SK-N-DZ (cell line): ENCODE measurements around the gene CYBC1.

Source experiments
- DNase-seq: peaks from one replicate; pipeline ENCODE4 v3.0.0-alpha.2; 2015; ENCODE audit warnings: low spot score

Gene CYBC1

DNA sequence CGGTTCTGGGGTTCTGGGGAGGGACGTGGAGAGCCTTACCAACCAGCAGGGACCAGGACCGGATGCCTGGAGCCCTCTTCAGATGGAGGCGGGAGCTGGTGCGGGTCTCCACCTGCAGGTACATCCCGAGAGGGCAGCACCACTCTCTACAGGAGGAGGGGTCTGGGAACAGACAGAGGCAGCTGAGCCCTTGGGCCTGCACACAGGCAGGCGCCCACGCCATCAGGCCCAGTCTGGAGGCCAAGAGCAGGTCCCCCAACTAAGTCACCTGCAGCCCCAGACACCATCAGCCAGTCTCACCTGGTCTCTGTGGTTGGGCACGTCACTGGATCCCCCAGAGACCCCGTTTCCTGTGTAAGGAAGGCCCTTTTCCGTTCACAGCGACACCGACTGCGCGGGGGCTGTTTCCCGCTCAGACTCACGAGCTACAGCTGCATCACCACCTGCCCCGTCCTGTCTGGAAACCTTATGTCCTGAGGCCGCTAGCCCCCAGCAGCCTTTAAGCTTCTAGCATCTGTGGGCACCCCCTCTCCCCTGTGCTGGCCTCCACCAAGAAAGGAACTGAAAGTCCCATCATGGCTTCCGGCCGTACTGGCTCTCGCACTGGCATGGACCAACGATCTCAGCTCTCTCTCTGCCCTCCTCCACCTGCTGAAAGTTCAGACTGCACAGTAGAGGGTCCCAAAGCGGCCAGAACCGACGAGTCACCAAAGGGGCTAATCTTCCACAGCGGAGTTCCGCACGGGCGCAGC lies 1.2 kb downstream of the CYBC1 start:
- peak; percentile 54 for DNase-seq

DNA sequence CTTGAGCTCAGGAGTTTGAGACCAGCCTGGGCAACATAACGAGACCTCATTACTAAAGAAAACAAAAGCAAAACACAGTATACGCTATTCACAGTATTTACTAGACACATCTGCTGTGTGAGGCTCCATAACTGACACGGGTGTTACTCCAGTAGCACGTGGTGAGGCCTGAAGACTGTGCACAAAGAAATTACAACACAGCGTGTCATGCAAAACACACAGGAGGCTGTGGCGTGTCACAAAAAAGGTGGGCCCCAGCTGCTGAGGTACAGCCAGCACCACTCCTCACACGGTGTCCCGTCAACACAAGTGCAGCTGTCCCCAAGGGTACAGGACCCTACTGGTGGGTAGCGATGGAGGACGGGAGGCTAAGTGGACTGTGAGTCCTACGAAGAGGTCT lies 2.7 kb downstream of the CYBC1 start:
- no peak for DNase-seq

DNA sequence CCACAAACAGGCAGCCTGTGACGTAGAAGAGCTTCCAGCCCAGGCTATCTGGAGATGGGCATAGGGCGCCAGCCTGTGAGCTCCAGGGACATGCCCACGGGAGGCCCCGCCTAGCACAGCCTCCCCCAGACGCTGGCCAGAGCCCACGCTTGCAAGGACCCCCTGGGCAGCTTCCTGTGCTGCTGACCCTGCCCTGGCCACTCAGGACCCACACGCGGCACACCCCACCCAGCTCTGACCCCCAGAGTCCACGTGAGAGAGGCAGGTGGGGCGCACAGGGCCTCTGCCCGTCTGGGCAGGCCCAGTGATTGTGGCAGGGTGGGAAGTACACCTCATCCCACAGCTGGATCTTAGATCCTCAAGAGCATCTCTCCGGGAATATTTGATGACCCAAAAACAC lies 3.9 kb downstream of the CYBC1 start:
- no peak for DNase-seq

DNA sequence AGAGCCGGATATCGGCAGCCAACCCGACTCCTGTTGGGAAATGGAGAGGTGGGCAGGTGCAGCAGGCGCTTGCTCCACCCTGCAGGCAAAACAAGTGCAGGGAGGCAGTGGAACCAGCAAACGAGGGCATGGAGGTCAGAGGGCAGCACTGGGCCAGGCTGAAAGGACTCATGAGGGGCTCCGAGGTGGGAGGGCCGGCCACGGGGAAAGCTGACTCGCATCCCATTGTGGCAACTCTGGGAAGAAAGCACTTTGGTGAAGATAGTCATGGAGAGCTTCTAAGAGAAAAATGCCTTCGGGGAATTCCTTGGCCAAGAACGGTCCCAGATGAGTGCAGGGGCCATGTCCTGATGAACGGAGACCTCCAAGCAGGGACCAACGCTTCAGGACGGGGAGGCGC lies 4.4 kb downstream of the CYBC1 start:
- DNase-seq = no peak

DNA sequence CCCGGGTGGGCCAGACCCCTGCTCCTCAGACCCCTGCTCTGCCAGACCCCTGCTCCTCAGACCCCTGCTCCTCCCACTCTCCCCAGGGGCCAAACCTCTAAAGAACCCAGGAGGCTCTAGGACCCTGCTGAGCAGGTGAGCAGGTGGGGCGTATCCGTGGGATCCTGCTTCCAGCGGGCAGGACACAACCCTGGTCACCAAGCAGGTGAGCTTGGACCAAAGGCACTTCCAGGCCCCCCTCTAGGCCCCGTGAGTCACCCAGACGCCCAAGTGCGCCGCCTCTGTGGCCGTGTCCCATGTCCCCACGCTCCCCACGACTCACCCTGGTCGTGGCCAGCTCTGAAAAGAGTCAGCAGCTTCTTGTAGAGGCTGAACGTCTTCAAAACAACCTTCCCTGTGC lies 5.0 kb downstream of the CYBC1 start:
- no peak for DNase-seq

DNA sequence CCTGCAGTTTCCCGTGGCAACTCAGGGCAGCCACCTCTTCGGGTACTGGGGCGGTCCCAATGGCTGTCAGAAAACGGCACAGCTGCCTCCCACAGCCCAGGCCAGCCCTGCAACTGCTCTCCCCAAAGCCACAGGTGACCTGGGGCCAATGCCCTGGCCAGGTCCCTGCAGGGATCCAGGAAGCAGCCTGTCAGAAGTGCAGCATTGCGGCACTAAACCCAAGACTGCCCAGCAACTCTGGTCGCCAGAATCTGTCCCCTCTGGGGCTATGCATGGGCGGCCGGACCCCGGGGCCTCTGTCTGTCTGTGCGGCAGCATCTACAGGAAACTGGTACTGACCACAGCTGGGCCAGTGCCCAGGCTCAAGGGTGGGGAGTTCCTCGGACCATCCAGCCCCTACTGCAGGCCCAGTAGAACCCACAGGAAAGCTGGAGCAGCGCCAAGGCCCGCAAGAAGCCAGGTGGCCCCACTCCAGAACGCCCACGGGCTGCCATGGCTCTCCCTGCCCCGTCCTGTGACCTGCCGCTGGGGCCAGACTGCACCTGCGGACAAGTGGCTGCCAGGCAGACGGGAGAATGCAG lies 5.5 kb downstream of the CYBC1 start:
- no peak for DNase-seq

DNA sequence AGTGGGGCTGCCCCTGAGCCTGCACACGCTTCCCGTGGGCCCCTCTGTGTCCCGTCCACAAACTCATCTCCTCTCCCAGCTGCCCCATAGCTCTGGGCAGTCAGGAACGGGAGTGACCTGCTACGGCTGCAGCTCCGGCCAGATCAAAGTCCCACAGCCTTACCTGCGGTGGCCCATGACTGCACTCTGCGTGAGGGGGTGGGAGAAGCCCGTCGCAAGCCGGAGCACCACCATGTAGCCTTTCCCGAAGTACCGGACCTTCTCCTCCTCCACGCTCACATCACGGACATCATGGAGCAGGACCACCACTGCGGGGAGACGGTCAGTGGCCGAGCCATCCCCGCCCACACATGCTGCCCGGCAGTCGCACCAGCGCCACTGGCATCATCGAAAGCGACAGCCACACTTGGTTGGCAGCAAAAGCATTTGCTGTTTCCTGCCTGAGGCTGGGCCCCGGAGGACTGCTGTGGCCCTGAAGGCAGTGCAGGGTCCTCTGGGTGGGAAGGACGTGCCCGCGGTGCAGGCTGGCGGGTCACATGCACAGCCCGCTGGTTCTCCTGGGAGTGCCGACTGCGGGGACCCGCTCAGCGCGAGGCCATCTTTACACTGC lies 6.2 kb downstream of the CYBC1 start:
- DNase-seq = no peak

DNA sequence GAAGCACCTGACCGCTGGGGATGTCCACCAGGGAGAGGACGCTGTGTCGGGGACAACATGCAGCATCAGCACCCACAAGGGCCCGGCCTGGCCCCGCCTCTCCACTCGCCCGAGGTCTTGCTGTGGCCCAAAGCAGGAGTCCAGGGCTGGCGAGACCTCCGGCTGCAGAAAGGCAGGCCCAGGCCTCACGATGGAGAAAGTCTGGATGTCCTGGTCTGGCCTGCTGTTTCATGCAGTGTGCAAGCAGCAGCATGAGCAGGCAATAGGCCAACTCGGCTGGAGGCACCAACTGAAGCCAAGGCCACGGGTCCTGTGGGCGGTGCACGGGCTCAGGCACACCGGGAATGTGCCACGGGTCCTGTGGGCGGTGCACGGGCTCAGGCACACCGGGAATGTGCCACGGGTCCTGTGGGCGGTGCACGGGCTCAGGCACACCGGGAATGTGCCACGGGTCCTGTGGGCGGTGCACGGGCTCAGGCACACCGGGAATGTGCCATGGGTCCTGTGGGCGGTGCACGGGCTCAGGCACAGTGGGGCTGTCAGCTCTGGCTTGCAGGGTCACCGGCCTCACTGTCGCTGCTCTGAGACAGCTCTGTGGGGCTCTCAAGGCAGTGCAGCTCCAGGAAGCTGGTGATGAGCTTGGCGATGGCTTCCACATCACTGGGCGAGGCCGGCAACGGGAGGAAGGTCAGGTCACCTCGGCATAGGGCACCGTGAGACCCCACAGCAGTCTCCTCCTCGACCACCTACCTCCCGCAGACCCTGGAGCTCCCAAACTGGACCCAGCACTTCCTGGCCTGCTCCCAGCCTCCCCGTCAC lies 6.9 kb downstream of the CYBC1 start:
- no peak for DNase-seq

DNA sequence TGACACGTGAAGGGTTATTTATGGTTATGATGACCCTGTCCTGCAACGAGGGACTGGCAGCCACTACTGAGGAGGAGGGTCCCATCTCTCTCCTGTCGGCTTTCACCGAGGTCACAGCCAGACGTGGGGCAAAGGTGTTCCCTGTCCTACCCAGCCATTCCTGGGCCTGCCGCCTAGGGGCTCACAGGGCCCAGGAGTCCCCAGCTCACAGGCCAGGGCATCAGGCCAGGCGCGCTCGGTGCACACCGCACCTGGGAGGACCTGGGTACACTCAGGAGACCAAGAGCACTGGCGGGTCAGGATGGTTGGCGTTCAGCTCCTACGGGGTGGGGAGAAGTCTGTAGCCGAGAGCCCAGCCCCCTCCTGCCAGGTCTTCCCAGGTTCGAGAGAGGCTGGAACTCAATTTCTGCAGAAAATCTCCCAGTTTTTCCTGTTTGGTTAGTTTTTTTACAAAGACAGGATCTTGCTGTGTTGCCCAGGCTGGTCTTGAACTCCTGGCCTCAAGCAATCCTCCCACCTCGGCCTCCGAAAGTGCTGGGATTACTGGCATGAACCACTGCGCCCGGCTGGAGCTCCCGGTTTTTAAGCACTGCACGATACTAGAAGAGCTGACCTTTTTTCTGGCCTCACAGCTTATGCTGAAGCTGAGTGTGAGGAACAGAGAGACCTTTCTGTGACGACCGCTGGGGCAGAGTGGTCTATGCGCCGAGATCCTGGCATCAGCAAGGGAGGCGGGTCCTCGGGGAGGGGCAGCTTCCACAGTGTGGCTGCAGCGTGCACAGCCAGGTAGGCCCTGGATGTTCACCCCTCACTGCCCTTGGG lies 7.7 kb downstream of the CYBC1 start:
- no peak for DNase-seq

DNA sequence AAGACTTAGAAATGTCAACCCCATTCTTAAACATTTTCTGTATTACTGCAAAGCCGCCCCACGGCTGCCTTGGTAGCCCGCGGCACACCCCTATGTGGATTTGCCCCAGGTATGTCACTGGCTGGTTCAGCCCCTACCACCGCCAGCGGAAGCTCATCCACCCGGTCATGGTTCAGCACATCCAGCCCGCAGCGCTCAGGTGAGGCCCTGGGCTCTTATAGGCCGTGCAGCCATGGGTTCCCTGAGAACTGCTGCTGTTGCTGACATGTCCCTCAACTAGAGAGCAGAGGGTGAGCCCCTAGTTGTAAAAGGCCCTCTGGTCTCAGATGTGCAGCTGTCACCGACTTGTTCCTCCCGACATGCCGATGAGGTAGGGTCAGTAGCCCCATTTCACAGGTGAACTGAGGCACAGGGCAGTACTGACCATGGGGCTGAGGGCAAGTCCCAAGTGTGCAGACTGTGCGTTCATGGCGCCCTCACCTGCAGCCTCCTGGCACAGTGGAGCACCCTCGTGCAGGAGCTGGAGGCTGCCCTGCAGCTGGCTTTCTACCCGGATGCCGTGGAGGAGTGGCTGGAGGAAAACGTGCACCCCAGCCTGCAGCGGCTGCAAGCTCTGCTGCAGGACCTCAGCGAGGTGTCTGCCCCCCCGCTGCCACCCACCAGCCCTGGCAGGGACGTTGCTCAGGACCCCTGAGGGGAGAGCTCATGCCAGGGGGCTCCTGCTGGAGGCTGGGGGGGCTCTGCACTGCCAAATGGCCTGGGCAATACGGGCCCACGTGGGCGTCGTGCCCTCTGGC lies 8.7 kb downstream of the CYBC1 start:
- DNase-seq = no peak

DNA sequence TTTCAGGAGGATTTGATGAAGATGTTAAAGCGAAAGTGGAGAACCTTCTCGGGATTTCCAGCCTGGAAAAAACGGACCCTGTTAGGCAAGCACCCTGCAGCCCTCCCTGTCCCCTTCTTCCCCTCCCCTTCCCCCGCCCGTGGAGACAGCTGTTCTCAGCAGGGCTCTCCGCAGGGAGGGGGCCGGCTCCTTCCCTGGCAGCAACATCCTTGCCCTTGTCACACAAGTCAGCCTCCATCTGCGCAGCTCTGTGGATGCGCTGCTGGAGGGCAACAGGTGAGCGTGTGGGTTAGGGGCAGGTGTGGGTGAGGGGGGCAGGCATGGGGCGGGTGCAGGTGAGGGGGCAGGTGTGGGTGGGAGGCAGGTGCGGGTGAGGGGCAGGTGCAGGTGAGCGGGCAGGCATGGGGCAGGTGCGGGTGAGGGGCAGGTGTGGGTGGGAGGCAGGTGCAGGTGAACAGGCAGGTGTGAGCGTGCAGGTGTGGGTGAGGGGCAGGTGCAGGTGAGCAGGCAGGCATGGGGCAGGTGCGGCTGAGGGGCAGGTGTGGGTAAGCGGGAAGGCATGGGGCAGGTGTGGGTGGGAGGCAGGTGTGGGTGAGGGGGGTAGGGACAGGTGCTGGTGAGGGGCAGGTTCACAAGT lies 9.4 kb downstream of the CYBC1 start:
- peak; percentile 50 for DNase-seq

DNA sequence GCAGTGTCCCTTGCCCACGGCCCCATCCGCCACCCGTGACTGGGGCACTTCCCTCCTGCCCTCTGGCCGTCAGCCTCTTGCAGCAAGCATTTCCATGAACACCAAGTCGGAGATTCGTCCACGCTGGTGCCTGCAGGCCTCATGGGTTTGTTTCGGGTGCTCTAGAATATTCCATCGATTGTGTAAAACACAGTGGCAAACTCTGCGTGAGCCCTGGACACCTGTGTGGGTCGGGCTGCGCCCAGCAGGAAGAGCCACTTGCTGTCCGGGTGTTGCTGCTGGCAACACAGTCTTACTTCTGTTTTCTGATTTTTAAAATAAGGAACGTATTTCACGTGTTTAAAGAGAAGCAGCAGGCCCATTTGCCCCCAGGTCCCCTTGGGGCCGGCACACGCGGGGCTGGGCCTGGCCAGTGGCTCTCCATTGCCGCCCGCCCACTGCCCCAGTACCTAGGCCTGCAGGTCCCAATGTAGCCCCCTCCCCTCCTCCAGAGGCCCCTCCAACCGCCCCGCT lies 10.0 kb downstream of the CYBC1 start:
- DNase-seq = no peak

DNA sequence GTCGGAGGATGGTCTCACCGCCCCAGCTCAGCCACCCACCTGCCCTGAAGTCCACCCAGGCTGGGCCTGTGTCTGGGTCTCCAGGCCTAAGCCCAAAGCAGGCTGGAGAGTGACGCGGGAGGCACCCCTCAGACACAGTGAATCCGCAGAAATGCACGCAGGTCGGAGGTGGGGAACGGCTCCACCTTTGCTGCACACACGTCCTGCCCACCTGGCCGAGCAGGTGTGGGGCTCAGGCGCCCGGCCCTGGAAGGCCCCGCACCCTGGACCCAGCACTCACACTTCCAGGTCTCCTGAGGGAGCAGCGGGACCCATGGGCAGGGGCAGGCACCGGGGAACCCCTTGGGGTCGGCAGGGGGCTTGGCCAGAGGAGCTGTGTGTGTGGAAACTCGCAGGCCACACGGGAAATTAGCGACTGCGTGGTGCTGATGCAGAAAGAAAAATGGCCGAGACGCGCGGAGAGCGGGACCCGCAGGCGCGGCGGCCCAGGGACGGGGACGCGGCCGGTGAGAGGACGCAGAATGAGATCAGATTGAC lies 10.7 kb downstream of the CYBC1 start:
- DNase-seq = no peak

DNA sequence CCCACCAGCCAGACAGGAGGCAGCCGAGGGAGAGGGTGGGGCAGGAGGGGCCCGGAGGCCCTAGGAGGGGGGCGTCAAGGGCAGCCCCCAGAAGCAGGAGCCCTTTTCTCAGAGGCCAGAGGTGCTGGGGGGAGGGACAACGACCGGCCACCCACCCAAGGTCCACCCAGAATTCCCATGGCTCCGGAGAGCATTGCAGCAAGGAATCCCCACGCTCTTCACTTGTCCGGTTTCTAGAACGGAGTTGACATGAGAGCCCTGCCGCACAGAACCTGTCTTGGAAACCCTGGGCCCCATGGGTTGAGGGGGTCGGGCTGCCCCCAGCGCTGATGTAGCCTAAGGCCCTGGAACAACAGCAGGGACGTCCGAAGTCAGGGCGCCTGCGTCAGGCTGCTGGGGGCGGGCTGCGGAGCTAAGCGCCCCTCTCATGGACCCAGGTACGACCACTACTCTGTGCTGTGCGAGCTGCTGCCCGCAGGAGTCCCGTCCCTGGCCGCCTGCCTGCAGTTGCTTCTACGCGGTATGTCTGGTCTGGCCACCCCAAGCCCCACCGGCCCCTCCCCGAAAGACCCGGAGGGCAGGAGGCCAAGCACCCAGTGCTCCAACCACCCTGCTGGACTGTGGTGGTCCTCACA lies 11.2 kb downstream of the CYBC1 start:
- DNase-seq = no peak

DNA sequence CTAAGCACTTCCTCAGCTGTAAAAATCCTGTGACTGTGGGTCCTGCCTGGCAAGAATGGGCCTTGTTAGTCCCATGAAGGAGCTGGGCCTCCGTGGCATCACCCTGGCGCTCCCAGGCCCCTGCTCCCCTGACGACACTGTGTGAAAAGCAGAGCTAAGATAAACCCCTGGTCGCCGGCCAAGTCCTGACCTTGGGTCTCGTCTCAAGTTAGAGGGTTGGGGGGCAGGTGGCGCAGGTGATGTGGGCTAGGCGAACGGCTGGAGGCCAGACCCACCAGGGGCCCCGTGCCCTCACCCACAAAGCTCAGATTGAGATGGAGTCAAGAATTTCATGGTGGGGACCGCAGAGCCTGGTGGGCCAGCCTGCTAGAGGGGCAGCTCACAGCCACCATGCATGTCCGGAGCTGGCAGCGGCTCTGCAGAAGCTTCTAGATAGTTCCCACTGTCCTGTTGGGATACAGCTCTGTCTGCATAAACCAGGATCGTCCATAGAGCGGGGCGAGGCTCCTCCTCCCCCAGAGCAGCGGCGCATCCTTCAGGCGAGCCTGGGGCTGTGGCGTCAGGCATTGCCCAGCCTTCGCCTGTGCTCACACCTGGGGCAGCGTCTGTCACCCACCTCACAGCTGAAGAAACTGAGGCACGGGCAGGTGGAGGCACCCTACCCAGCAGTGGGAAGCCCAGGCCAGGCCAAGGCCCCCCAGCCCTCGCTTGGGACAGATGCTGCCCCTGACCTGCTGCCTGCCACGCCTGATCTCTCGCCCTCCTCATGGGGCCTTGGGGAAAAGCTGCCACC lies 12.0 kb downstream of the CYBC1 start:
- DNase-seq = no peak

DNA sequence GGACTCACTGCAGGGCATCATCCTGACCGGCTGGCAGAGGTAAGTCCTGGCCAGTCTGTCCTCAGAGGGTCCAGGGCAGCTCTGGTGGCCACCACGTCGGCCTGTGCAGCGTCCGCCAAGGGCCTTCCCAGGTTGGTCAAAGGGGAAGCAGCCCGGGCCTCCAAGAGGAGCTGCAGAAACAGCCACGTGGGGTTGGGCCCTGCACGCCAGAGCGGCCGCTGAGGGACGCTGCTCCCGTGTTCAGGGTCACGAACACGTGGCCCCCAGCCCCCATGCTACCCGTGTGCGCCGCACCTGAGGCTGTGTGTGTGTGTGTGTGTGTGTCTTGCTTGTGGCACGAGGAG lies 13.3 kb downstream of the CYBC1 start:
- DNase-seq = no peak

DNA sequence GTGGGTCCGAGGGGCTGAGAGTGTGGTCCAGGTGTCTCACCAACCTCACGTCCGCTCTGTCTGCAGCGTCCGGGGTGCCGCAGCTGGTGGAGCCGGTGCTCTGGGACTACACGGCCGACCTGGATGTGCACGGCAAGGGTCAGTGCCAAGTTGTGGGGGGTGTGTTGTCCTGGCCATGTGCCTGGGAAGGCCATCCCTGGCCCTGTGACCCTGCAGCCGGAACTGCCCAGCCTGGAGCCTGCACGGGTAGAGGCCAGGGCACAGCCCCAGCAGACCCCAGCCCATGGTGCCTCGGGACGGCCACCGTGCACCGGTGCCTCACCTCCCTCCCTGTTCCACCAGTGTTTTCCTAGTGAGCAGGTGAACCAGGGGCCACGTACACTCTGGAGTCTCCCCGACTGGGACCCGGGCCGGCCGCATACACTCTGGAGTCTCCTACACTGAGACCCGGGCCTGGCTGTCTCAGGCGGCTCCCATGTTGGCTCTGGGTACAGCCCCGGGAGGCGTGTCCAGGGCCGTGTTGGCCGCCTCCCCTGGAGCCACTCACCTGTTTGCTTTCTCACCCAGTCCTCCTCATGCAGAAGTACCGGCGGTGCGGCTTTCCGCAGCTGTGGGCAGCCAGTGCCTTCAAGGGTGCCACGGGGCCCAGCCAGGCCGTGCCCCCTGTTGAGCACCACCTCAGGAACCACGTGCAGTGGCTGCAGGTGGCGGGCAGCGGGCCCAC lies 13.8 kb downstream of the CYBC1 start:
- no peak for DNase-seq
